SH-SY5Y (cell line): Measurements from ENCODE around the gene CTAG2.

Experiments
- GATA2 ChIP-seq: IDR thresholded peaks from 2 replicates; pipeline ENCODE4 v1.6.1; 2011; ENCODE audit warnings: mild to moderate bottlenecking, low read depth, low read length
- GATA3 ChIP-seq: IDR thresholded peaks from 2 replicates; pipeline ENCODE4 v1.6.1; 2011; ENCODE audit warnings: low read depth, mild to moderate bottlenecking, low read length, moderate library complexity

DNA sequence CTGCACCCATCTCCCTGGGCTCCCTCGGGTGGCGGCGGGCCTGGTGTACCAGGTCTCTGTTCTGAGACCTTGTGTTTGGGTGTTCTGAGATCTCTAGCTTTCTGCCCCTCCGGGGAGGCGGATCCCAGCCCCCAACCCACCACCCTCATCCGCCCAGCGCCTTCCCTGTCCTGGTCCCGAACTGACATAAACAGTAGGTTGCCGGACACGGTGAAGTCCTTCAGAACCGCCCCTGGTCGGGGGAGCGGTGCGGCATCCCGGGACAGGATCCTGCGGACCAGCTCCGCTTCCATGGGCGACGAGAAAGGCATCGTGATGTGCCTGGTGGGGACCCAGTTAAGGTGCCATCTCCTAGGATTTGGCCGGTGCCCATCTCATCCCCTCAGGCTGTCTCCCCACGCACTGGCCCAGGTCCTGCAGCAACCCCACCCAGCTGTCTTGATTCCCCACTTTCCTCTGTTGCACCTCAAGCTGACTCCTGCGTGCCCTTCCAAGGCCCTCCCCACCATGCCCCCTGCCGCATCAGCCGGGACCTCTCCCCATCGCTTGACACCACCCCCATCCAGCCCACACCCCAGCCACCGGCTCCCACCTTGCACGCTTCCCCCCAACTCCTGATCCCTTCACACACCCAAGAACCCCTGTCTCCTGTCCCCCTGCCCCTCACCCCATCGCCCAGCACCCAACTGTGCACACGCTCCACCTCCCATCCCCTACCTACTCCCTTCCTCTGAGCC is 900 bp downstream of the CTAG2 start:
- TF ChIP-seq GATA2 = no peak
- TF ChIP-seq GATA3 = no peak
